Hepatocyte (in vitro differentiated cells): ENCODE measurements around the gene APC2. TPM values are rescaled to one million over a fixed set of nuclear protein-coding genes. Genes with fewer than 3 reads are reported as not detected.
A peak's percentile ranks its signal among the peaks of the same experiment; 100 is the strongest.

Experiments
- DNase-seq: peaks from one replicate; pipeline ENCODE4 v3.0.0-alpha.2; 2016; ENCODE audit warnings: low spot score
- H2AFZ ChIP-seq: fragments of 200-600 bp; sonication (generic); 2 replicates; pipeline ENCODE4 v1.6.0; 2016; ENCODE audit warnings: antibody characterized with exemption, mild to moderate bottlenecking
- H3K27ac ChIP-seq: fragments of 200-600 bp; sonication (generic); 2 replicates; pipeline ENCODE4 v1.5.1; 2016; ENCODE audit warnings: mild to moderate bottlenecking
- H3K27me3 ChIP-seq: fragments of 200-600 bp; sonication (generic); 2 replicates; pipeline ENCODE4 v1.6.1; 2016
- H3K36me3 ChIP-seq: fragments of 200-600 bp; sonication (generic); replicated peaks from 2 replicates; pipeline ENCODE4 v1.5.1; 2016; ENCODE audit warnings: low read depth; ENCODE audit not compliant: insufficient read depth
- H3K4me1 ChIP-seq: fragments of 200-600 bp; sonication (generic); 2 replicates; pipeline ENCODE4 v1.5.1; 2016; ENCODE audit warnings: mild to moderate bottlenecking, moderate library complexity; ENCODE audit not compliant: insufficient read depth
- H3K4me2 ChIP-seq: fragments of 200-600 bp; sonication (generic); 2 replicates; pipeline ENCODE4 v1.6.0; 2016
- H3K4me3 ChIP-seq: fragments of 200-600 bp; sonication (generic); 2 replicates; pipeline ENCODE4 v1.5.1; 2016; ENCODE audit warnings: mild to moderate bottlenecking
- H3K79me2 ChIP-seq: fragments of 200-600 bp; sonication (generic); 2 replicates; pipeline ENCODE4 v1.6.0; 2017; ENCODE audit warnings: mild to moderate bottlenecking
- H3K9me2 ChIP-seq: fragments of 200-600 bp; sonication (generic); replicated peaks from 2 replicates; pipeline ENCODE4 v1.6.0; 2017; ENCODE audit warnings: mild to moderate bottlenecking; ENCODE audit not compliant: insufficient read depth
- H3K9me3 ChIP-seq: fragments of 200-600 bp; sonication (generic); 2 replicates; pipeline ENCODE4 v1.5.1; 2016; ENCODE audit warnings: low read depth, mild to moderate bottlenecking
- H4K20me1 ChIP-seq: fragments of 200-600 bp; sonication (generic); 2 replicates; pipeline ENCODE4 v1.6.0; 2016; ENCODE audit warnings: mild to moderate bottlenecking; ENCODE audit not compliant: insufficient read depth, poor library complexity, severe bottlenecking
- EZH2 ChIP-seq: fragments of 200-600 bp; sonication (generic); IDR thresholded peaks from 2 replicates; pipeline ENCODE4 v1.6.1; 2016; ENCODE audit warnings: antibody characterized with exemption, mild to moderate bottlenecking, borderline replicate concordance
- EZH2phosphoT487 ChIP-seq: fragments of 200-600 bp; sonication (generic); IDR thresholded peaks from one replicate; pipeline ENCODE4 v1.6.1; 2018; ENCODE audit warnings: antibody characterized with exemption, mild to moderate bottlenecking, low read depth, moderate library complexity; ENCODE audit not compliant: unreplicated experiment, severe bottlenecking
- WGBS: methylation state at CpG from one replicate; pipeline ENCODE4 v1.1.6; 2016; ENCODE audit warnings: low lambda C conversion rate; ENCODE audit errors: missing lambda C conversion rate; 5-methylcytosine and 5-hydroxymethylcytosine counted together
- polyA plus RNA-seq: library from polyadenylated mRNA; unstranded; fragments of >200 nt; fragmentation: Nextera tagmentation; extraction: Ambion mirVana; gene quantifications from 2 replicates; pipeline ENCODE4 v1.2.1, GENCODE V29; 2016
- total RNA-seq: library from RNA; depleted of rRNA; stranded (reverse); fragments of >200 nt; gene quantifications from 2 replicates; pipeline ENCODE4 v1.2.3, GENCODE V29; 2014
- TF ChIP-seq, protein P1 (sequence below): fragments of 200-600 bp; sonication (generic); IDR thresholded peaks from 2 replicates; pipeline ENCODE4 v1.5.1; 2016; ENCODE audit warnings: antibody characterized with exemption, mild to moderate bottlenecking; ENCODE audit not compliant: poor library complexity

The APC2 gene
- total and polyA plus RNA-seq, 2 experiments from 2014 or later, result 0.36 to 1.2 TPM

DNA sequence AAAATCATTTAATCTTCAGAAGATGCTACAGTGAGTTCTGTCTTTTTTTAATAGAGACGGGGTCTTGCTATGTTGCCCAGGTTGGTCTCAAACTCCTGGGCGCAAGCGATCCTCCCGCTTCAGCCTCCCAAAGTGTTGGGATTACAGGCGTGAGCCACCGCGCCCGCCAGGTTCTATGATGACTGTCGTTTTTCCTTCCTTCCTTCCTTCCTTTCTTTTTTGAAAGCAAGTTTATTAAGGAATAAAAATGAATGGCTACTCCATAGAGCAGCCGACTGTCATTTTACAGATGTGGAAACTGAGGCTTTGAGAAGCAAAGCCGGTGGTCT lies 48.1 kb upstream of the APC2 start:
- Histone ChIP-seq H2AFZ (peak overlapping the region; percentile 62), H4K20me1 (no peaks in the 10 kb centered on the region), H3K36me3 (no peaks in the 10 kb centered on the region), H3K9me2 (no peaks in the 10 kb centered on the region), H3K27ac (peak overlapping the region; percentile 6), H3K79me2 (no peaks in the 10 kb centered on the region), H3K4me3 (peak overlapping the region; percentile 93), H3K27me3 (no peaks in the 10 kb centered on the region), H3K4me2 (peak overlapping the region; percentile 99), H3K9me3 (no peaks in the 10 kb centered on the region), H3K4me1 (peaks cover 8% of the 10 kb centered on the region)
- no peak for DNase-seq
- 87% methylated on average over 11 of the region's 11 CpGs for WGBS
- TF ChIP-seq EZH2, result no peak
- TF ChIP-seq EZH2phosphoT487, result no peak
- TF ChIP-seq, protein P1, sequence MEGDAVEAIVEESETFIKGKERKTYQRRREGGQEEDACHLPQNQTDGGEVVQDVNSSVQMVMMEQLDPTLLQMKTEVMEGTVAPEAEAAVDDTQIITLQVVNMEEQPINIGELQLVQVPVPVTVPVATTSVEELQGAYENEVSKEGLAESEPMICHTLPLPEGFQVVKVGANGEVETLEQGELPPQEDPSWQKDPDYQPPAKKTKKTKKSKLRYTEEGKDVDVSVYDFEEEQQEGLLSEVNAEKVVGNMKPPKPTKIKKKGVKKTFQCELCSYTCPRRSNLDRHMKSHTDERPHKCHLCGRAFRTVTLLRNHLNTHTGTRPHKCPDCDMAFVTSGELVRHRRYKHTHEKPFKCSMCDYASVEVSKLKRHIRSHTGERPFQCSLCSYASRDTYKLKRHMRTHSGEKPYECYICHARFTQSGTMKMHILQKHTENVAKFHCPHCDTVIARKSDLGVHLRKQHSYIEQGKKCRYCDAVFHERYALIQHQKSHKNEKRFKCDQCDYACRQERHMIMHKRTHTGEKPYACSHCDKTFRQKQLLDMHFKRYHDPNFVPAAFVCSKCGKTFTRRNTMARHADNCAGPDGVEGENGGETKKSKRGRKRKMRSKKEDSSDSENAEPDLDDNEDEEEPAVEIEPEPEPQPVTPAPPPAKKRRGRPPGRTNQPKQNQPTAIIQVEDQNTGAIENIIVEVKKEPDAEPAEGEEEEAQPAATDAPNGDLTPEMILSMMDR, result no peak

DNA sequence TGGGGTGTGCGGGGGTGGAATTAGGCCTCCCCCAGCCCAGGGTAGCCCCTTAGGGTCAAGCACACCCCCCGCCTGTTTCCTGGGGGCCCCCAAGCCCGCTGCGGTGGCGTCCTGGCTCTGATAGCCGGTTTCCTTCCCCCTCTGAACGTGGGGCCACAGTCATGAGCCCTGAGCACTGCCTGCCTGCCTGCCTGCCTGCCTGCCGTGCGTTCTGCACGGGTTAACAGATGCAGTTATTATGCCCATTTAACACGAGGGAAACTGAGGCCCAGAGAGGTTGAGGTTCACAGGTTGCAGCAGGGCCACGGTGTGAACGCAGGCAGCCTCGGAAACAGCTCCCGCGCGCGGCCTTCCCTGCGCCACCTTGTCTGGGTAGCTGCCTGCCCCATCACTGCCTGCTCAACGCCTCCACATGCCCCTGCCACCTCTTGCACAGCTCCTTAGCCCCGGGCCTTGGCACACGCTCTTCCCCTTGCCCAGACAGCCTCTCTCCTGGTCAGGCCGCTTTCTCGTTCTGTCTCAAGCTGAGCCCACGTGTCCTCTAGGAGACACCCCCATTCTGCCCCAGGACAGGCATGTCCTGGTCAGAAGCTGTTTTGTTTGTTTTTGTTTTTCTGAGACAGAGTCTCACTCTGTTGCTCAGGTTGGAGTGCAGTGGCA lies 47.4 kb upstream of the APC2 start:
- Histone ChIP-seq H3K27ac (no peak overlapping the region), H2AFZ (no peak overlapping the region), H3K27me3 (no peaks in the 10 kb centered on the region), H3K4me1 (peaks cover 8% of the 10 kb centered on the region), H4K20me1 (no peaks in the 10 kb centered on the region), H3K4me3 (no peak overlapping the region), H3K79me2 (no peaks in the 10 kb centered on the region), H3K4me2 (no peak overlapping the region), H3K36me3 (no peaks in the 10 kb centered on the region), H3K9me3 (no peaks in the 10 kb centered on the region), H3K9me2 (no peaks in the 10 kb centered on the region)
- DNase-seq, result no peak
- TF ChIP-seq, protein P1, result no peak
- TF ChIP-seq EZH2, result no peak
- TF ChIP-seq EZH2phosphoT487, result no peak
- WGBS, result 83% methylated on average over 21 of the region's 25 CpGs

DNA sequence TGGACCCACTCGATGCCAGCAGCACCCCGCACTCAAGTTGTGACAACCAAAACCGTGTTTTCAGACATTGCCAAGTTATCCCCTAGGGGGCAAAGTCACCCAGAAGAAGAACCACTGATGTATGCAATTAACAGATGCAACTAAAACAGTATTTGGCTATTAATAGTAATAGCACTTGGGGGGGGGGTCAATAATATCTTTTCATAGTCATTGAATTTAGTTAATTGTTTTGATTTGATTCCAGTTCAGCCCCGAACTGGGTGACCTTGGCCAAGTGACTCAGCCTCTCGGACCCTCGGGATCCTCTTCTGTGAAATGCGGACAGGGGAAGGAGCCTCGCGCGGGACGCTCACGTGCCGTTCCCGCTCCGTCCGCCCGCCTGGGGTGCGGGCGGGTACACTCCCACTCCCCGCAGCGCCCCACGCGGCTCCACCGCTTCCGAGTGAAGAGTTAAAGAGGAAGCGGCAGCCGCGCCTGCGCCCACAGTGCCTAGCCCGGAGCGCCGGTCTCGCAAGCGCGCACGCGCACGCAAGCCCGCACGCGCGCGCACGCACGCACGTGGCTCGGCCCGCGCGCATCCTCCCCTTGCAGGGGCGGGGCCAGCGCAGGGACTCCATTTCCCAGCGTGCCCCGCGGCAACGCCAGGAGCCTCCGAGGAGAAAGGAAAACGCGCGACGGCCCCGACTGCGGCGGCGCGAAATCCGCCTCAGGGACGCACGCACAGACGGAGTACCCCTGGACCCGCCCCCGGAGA lies 43.0 kb upstream of the APC2 start:
- H3K27me3 ChIP-seq, result no peaks in the 10 kb centered on the region
- peaks cover 40% of the 10 kb centered on the region for H4K20me1 ChIP-seq
- no peaks in the 10 kb centered on the region for H3K9me2 ChIP-seq
- H2AFZ ChIP-seq, result peak overlapping the region; percentile 60
- H3K27ac ChIP-seq, result peak overlapping the region; percentile 83
- peaks cover 42% of the 10 kb centered on the region for H3K79me2 ChIP-seq
- H3K9me3 ChIP-seq, result no peaks in the 10 kb centered on the region
- TF ChIP-seq, protein P1, result peak; percentile 52
- TF ChIP-seq EZH2 (no peak), EZH2phosphoT487 (no peak)
- peak; percentile 100 for DNase-seq
- H3K4me3 ChIP-seq, result peak overlapping the region; percentile 66
- 1% methylated on average over 68 of the region's 72 CpGs for WGBS
- peaks cover 35% of the 10 kb centered on the region for H3K4me1 ChIP-seq
- peak overlapping the region; percentile 83 for H3K4me2 ChIP-seq
- H3K36me3 ChIP-seq, result no peaks in the 10 kb centered on the region
